A375 (cell line): ENCODE results near the gene SFN. TPM values are rescaled to one million over a fixed set of nuclear protein-coding genes. Genes with fewer than 3 reads are reported as not detected.

Experiments
- small RNA-seq: library from RNA; depleted of rRNA; stranded (forward); fragments of <200 nt; gene quantifications from one replicate; pipeline ENCODE3, GENCODE V24; 2014
- total RNA-seq: library from RNA; depleted of rRNA; stranded (reverse); fragments of >200 nt; shearing (Covaris generic); gene quantifications from 2 replicates; pipeline ENCODE4 v1.2.3, GENCODE V29; 2014; rRNA removed

The SFN gene
- 2.5 and 4.2 TPM in 2 replicates for total RNA-seq

DNA sequence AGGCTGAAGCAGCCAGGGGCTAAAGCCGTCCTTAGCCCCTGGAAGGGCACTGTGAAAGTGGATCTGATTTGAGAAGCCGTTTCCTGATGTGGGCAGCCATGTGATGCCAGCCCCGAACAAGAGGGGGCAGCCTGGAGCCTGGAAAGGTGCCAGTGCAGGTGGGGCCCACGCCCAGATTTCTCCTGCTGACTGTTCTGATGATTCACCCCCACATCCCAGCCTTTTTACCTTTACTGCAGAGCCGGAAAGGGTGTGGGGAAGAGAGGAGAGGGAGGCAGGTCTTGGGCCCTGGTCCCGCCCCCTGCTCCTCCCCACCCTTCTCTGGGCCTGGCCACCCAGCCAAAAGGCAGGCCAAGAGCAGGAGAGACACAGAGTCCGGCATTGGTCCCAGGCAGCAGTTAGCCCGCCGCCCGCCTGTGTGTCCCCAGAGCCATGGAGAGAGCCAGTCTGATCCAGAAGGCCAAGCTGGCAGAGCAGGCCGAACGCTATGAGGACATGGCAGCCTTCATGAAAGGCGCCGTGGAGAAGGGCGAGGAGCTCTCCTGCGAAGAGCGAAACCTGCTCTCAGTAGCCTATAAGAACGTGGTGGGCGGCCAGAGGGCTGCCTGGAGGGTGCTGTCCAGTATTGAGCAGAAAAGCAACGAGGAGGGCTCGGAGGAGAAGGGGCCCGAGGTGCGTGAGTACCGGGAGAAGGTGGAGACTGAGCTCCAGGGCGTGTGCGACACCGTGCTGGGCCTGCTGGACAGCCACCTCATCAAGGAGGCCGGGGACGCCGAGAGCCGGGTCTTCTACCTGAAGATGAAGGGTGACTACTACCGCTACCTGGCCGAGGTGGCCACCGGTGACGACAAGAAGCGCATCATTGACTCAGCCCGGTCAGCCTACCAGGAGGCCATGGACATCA, at the start of gene SFN:
SFN (plus strand) TSS at position 369 of the 904 bp plus-strand sequence; CDS start at position 433, 64 bp downstream.

DNA sequence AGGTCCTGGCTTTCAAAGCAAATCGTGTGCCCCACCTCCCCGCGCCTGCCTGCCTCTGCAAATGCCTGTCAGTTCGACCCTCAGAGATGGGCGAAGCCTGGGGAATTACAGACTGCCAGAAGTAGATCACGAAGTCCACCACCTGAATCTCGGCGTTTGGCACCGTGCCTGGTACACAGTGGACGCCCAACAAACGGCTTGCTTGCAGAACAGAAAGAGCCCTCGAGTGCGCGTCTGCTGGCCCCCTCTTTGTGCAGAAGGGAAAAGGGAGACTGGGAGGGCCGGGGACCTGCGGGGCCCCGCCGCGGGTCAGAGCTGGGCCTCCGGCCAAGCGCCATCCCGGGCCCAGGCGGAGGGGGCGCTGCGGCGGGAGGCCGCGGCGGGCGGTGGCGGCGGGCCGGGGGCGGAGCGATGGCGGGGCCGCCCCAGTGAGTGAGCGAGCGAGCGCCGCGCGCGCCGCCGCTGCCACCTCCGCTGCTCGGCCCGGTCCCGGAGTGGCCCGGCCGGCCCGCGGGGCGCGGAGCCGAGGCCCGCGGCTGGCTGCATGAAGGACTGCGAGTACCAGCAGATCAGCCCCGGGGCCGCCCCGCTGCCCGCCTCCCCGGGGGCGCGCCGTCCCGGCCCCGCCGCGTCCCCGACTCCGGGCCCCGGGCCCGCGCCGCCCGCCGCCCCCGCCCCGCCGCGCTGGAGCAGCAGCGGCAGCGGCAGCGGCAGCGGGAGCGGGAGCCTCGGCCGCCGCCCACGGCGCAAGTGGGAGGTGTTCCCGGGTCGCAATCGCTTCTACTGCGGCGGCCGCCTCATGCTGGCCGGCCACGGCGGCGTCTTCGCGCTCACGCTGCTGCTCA, 36.5 kb upstream of the SFN start, which contains the start of gene ZDHHC18:
ZDHHC18 (plus strand) TSS at position 428 of the 845 bp plus-strand sequence; CDS start at position 545, 117 bp downstream.

DNA sequence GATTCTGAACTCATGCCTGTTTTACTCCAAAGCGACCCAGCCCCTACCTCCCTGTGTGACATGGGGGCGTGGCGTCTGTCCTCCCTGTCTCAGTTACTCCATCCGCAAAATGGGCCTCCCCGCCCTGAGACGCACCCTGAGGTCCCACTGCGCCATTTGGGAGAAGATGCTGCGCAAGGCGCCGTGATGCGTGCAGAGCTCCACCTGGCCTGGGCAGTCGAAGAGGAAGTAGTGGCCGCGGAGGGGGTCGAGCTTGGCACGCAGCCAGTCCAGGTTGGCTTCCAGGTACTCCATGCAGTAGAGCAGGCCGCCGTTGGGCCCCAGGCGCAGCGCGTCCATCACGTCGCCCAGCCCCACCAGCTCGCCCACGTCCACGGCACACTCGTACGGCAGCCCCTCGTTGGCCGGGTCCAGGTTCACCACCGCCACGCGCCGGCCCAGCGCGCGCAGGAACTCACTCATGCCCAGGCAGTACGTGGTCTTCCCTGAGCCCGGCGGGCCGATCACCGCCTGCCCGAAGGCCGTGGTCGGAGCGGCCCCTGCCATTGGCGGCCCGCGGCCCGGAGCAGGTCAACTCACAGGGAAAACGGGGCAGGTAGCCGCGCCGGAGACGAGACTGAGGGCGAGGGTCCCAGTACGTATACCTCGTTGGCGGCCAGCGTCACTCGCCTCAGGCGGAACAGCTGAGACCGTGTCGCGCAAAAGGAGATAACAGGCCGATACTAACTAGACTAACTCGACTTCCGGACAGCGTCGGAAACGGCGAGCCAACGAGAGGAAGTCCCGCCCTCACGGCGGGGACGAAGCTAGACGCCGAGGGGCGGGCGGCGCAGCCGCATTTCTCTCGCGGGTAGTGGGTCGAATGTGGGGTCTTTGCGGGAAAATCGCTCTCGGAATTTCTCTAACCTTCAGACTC, 26.9 kb downstream of the SFN start, which contains the start of gene GPN2:
GPN2 (minus strand) TSS at position 733 of the 916 bp plus-strand sequence; CDS start at position 546, 187 bp downstream.

DNA sequence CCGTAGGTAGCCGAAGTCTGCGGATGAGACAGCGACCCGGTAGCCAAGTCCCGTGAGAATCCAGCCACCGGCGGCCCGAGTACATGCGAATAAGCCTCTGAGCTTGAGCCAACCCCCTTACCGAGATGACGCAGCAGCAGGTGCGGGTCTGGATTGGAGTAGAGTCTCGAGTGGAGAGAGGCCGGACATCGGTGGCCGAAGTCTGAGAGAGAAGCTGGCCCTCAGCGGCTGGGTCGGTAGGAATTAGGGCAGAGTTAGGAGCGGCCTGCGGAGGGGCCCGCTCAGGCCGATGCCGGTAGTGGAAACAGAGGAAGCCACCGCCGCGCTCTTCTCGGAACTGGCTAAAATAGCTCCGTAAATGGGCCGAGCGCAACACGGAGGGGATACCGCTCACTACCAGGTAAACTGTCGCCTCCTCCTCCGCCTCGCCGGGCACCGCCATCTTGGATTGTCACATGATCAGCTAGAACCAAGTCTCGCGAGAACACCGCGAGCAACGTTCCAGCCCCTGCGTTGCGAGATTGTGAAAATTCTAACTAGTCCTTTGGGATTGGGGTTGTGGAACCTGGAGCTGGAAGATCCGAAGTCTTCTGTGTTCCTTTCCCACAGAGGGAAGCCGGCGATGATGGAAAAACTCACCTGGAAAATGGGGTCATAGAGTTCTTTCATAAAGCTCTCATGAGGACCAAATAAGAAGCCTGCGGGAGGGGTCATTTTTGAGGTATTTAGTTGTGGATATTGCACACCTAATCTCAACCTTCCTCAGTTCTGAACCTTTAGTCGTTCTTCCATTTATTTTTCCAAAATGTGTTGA, 37.3 kb downstream of the SFN start, which contains the start of gene GPATCH3:
GPATCH3 (minus strand) TSS at position 467 of the 814 bp plus-strand sequence; CDS start at position 442, 25 bp downstream.

Small RNAs within 50 kb of the gene (small RNA-seq; reads per million reads assigned to genes)
- not detected for gene RN7SL165P

Other genes starting within 250 kb of the SFN start
- 45.4 and 45.9 TPM in 2 replicates for gene ARID1A, start 167.1 kb upstream of the SFN start, total RNA-seq
- 9.1 and 10.8 TPM in 2 replicates for gene PIGV, start 75.2 kb upstream of the SFN start, total RNA-seq
- gene ZDHHC18, start 36.5 kb upstream of the SFN start, total RNA-seq, result 7.6 and 10.0 TPM in 2 replicates
- gene GPN2, start 27.1 kb downstream of the SFN start, total RNA-seq, result 24.9 and 26.2 TPM in 2 replicates
- gene GPATCH3, start 37.3 kb downstream of the SFN start, total RNA-seq, result 17.0 and 18.0 TPM in 2 replicates
- gene NR0B2, start 50.8 kb downstream of the SFN start, total RNA-seq, result not detected in 2 replicates
- 139 and 147 TPM in 2 replicates for gene NUDC, start 58.6 kb downstream of the SFN start, total RNA-seq
- not detected in 2 replicates for gene KDF1, start 97.3 kb downstream of the SFN start, total RNA-seq
- 49.2 and 52.2 TPM in 2 replicates for gene TRNP1, start 130.5 kb downstream of the SFN start, total RNA-seq
- gene TENT5B, start 149.7 kb downstream of the SFN start, total RNA-seq, result 31.2 and 41.0 TPM in 2 replicates